Brain pericyte (primary cell): ENCODE results near the gene C19orf44.
A peak's percentile ranks its signal among the peaks of the same experiment; 100 is the strongest.
"Not testable (repeated sequence)": the region's sequence is repeated elsewhere in the genome, so short reads cannot be mapped to it uniquely, and the experiment has no call there.

Experiments used
- DNase-seq: peaks from one replicate; pipeline ENCODE4 v3.0.0-alpha.2; 2012; ENCODE audit warnings: low read depth, low spot score

The C19orf44 gene

DNA sequence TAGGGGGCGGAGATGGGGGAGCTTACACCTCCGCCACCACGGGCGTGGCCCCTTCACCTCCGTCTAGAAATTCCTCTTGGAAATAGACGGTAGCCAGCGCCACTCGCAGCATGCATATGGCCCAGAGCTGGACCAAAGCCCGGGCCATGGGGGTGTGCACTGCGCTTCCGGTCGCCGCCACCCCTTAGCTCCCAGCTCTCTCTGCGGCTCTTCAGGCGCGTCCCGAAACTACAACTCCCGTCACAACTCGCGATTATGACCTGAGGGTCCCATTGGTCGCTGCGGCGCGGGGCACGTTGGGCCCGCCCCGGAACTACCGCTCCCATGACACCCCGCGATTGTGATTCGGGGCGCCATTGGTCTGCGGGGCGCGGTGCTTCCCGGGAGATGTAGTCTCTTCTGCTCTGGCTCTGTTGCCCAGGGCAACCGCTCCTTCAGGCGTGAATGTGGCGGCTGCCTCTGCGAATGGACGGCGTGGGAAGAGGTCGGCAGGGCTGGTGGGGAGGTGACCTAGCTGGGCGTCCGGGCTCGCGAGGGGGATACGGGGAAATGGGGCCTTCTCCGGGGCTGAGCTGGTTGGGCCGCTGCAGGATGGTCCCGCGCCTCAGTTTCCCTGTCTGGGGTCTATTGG lies at the start of gene C19orf44, which contains the start of gene CALR3:
Gene C19orf44, plus strand, starts transcription at position 413 of the 631 bp plus-strand sequence. CDS start 4,399 bp downstream, outside the sequence.
Gene CALR3, minus strand, starts transcription at position 186 of the 631 bp plus-strand sequence. Its CDS starts 38 bp downstream, at position 148.
- peak; percentile 95 for DNase-seq

DNA sequence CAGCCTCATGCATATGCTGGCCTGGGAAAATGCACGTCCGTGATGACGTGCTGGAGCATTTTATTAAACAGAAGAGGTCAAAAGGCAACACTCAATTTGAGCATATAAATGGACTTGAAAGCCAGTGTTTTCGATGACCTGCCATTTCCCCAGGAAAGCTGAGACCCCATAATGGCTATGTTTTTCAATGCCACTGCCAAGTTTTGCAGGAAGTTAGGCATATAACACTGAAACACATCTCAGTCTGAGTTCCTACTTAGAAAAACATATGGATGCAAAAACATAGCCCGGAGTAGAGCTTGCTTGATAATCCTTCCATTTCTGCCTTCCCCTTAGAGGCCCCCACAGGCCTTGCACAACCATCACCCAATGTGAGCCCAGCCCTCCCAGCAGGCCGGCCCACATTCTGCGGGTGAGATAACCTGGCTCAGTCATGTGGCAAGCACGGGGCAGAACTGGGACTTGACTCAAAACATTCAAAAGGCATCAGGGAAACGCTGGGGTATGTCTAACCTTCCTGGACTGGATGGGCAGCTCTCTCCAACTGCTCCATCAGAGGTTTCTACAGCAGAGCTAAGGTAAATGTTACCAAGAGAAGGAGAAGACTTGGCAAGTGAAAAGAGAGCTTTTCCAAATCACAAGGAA lies 49.3 kb upstream of the C19orf44 start:
- DNase-seq, result peak; percentile 64

DNA sequence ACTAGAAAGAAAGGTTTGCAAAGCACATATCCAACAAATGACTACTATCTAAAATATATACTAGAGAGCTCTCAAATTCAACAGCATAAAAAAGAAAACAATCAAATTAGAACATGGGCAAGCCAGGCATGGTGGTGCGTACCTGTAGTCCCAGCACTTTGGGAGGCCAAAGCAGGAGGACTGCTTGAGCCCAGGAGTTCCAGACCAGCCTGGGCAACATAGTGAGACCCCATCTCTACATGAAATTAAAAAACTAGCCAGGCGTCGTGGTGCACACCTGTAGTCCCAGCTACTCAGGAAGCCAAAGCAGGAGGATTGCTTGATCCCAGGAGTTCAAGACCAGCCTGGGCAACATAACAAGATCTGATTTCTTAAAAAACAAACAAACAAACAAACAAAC lies 47.3 kb upstream of the C19orf44 start:
- DNase-seq, result not testable (repeated sequence)

DNA sequence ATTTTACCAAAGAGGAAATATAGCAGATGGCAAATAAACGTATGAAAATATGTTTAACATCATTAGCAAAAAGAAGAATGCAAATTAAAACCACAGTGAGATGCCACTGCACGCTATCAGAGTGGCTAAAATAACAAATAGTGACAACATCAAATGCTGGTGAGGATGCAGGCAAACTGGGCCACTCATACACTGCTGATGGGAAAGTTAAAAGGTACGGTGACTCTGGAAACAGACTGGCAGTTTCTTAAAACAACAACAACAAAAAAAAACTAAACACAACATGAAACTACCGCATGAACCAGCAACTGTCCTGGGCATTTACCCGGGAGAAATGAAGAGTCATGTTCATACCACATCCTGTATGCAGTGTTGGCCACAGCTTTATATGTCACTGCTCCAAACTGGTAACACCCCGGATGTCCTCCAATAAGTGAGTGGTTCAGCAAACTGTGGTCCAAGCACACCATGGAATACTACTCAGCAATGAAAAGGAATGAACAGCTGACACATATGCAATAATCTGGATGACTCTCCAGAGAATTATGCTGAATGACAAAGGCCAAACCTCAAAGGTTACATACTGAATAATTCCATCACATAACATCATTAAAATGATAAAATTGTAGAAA lies 46.7 kb upstream of the C19orf44 start:
- no peak for DNase-seq

DNA sequence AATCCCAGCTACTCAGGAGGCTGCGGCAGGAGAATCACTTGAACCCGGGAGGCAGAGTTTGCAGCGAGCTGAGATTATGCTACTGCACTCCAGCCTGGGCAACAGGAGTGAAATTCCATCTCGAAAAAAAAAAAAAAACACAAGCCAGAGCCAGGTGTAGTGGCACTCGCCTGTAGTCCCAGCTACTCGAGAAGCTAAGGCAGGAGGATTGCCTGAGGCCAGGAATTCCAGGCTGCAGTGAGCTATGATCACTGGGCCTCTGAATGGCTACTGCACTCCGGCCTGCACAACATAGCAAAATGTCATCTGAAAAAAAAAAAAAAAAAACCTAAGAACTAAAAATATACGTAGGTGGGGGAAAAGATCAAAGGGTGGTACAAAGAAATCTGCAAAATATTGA lies 43.9 kb upstream of the C19orf44 start:
- DNase-seq, result no peak

DNA sequence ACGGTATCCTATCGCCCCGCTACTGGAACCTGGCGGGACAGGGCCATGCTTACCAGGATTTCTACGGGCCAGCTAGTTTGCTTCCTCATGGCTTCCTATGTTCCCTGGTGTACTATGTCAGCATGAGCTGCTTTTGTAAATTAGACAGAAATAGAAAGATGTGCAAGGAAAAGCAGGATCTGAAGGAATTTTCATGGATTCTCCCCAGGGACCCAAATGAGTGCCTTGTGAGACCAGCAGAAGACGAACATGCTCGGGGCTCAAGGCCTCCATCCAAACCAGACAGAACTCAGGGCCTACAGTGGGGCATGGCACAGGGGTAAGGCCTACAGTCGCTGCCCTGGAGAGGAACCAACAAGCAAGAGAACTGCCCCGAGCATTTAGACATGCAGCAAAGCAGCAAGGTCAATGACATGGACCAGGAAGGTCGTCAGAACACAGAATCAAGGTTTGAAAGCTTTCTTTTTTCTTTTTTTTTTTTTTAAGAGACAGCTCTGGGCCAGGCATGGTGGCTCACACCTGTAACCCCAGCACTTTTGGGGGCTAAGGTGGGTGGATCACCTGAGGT lies 41.8 kb upstream of the C19orf44 start:
- DNase-seq, result no peak

DNA sequence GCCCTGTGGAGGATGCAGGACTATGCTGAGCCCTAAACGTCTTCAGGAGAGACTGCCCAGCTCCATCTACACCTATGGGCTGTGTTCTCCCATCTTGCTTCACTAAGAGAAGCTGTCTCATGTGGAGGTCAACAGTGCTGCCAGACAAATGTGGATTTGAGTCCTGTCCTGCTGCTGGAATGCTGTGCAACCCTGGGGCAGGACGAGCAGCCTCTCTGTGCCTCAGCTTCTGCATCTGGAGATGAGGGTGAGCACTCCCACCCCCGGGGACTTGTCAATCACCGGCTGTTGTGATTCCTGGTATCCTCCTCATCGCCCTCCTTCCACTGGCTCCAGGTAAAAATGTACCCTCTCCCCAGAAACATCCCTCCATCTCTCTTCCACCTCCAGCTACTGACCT lies 40.7 kb upstream of the C19orf44 start:
- DNase-seq, result no peak

DNA sequence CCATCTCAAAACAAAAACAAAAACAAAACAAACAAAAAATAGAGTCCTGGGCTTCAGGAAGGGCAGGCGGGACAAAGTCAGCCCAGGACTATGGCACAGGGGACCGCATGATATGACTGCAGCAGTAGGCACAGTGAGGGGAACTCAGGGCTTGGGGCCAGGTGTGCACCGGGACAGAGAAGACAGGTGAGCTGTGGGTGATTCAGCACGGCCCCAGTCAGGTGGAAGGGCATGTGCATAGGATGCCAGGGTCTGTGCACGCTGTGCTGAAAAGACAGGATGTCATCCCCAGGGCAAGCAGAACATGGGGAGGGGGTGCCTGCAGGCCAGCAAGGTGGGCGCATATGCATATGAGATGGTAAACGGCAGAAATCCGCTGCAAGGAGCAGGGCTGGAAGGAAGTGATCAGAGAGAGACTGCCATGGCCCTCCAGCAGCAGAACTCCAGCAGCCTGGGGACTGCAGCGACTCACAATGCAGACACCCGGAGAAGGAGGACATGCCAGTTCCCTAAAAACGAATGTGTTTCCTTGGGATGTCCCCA lies 39.5 kb upstream of the C19orf44 start:
- no peak for DNase-seq

DNA sequence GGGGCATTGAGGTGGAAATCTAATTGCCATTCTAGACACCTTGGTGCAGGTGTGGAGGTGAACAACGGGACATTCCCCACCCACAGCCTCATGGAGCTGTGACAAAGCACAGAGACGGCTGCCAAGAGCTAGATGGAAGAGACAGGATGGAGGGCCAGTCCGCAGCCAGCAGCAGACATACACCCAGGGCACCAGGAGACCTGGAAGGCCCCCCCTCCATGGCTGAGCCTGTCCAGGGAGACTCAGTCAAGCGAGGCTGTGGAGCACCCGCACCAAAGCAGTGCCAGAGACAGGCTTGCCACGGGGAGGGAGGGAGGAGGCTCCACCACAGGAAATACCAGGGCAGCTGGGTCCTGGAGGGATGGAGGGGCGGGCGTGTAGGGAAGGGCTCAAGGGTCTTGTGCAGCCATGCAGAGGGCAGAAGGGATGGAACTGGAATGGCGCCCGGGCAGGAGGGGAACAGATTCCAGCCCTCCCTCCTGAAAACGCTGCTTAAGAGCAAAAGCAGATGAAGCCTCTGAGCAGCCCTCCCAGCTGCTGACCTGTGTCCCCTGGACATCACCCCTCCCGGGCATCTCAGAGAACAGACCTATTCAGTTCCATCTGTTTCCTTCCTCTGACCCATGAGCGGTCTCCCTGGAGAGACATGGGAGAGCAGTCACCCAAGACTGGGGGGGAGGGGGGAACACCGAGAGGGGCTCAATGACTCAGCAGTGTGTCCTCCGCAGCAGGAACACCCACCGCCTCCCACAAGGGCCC lies 38.8 kb upstream of the C19orf44 start:
- DNase-seq, result no peak

DNA sequence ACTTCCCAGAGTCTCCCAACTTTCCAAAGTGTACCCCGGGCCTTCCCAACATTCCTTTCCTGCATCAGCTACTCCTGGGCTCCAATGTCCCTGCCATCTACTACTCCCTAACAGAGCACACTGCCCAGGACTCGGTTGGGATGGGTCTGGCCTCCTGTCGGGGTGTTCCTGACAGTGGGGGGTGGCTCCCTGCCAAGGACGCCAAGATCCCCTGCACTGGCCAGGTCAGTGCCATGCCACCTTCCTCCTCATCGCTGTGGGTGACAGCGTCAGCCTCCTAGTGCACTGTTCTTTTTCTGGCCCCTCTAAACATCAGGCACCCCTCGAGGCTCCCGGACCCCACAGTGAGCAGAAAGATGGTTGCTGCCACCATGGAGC lies 38.3 kb upstream of the C19orf44 start:
- no peak for DNase-seq

DNA sequence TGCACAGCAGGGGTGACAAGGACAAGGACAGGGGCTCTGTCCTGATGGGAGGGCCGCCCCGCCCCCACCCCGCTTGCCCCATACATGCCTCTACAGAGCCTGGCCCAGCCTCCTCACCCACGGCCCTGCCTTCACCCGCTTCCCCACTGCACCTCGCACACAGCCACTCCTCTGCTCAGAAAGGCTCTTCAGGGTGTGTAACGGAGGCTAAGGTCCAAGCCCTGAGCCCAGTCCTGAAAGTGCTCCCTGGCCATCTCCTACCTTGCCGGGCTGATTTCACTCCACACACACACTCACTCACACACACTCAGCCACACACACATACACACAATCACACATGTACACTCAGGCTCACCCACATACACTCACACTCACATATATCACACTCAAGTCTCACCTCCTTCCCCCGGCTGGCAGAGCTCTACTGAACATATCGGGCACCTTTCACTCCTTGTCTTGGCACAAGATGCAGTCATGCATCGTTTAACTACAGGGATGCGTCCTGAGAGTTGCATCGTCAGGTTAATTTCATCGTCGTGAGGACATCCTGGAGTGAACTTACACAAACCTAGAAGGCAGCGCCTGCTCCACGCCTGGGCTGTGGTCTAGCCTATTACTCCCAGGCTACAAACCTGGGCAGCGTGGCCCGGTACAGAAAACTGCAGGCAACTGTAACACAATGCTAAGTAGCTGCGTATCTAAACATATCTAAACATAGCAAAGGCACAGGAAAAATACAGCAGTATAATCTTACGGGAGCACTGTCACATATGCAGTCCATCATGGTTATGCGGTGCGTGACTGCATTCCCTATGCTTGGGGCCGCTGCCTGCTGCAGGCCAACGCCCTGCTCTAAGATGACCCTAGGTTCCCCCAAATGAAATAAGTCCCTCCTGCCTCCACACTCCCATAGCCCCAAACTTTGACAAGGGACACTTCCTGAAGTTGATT lies 37.5 kb upstream of the C19orf44 start:
- DNase-seq, result no peak

DNA sequence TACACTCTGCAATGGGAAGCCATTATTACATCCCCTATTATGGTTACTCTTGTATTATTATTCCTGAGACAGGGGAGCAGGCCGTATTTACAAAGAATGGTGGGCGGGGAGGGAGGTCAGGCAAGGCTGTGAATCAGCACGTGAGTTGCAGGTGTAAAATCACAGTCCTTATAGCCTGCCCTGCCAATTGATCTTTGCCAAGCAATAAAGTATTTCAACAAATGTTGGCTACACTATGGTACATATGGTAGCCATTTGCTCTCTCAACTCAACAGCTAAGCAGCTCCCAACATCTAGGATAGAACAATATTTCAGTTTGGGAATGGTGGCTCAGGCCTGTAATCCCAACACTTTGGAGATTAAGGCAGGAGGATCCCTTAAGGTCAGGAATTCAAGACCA lies 36.5 kb upstream of the C19orf44 start:
- DNase-seq, result no peak

DNA sequence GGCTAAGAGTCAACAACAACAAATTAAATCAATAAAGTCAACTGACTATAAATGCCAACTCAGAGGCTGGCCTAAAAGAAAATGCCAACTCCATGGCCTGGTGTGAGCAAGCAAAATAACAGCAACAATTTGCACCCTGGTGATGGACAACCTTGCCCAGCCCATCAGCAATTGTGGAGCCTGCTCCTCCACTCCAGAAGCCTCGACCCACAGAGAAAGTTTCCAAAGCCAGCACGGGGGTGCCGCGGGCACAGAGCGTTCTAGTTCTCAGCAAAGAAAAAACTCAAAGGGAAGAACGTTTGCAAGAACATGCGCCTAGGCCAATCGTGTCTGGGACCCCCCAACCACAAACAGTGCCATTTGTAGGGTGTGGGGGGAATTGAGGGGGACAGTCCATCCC lies 35.7 kb upstream of the C19orf44 start:
- no peak for DNase-seq

DNA sequence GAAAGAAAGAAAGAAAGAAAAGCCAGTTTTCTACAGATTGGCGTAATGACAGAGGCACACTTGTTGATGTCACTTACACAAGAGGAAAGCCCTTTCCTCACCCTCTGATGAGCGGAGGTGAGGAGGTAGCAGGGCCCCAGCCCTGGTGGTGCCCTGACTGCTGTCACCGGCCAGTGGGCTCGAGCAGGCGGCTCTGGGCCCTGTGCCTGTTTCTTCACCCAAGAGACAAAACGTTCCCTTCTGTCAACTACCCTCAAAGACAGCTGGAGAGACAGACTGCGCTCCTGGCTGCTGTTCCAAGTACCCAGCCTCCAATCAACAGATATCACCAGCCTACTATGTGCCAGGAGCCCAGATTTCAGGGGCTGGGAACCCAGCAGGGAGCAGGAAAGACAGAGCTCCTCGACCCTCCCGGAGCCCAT lies 34.6 kb upstream of the C19orf44 start:
- no peak for DNase-seq

DNA sequence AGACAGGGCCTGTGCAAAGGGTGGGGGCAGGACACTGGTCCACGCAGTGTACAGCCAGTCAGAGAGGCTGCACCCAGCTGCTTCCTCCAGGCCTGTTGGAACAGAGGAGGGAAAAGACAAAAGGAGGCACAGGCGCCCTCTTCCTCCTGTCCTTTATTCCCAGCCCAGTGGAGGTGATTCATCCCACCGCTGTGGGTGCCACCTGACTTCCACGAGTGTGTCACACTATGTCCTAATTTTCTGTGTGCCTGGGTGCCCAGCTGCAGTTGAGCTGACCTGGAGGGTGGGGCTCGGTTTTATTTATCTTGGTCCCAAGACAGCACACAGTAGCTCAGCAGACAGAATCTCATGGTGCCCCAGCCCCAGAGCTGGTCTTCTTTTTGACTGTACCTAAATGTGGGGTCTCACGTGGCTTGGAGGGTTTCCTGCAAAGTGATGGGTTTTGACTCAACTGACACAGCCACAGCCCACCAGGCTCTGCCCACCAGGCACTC lies 33.4 kb upstream of the C19orf44 start:
- no peak for DNase-seq

DNA sequence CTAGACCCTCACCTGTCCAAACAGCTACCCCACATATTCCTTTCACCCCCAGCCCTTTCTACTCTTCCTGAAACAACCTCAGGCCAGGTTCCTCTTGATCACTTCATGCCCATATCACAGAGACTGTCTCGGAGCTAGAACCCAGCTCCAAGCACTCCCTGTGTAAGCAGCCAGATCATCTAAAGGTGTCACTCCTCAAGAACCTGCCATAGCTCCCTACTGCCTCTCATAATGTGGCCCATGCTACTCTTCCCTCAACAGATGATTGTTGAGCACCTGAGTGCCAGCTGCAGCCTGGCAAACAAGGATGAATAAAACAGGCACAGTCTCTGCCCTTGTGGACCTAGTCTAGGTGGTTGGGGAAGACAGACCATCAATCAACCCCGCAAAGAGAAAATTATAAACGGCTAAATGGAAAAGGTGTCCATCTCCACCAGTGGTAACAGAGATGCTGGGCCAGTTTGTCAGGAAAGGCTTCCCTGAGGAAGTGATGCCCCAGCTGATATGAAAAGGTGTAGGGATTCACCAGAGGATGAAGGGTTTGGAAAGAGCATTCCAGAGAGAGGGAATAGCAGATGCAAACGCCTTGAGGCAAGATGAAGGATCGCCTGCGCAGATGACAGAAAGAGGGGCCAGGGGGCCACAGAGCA lies 32.7 kb upstream of the C19orf44 start:
- no peak for DNase-seq

DNA sequence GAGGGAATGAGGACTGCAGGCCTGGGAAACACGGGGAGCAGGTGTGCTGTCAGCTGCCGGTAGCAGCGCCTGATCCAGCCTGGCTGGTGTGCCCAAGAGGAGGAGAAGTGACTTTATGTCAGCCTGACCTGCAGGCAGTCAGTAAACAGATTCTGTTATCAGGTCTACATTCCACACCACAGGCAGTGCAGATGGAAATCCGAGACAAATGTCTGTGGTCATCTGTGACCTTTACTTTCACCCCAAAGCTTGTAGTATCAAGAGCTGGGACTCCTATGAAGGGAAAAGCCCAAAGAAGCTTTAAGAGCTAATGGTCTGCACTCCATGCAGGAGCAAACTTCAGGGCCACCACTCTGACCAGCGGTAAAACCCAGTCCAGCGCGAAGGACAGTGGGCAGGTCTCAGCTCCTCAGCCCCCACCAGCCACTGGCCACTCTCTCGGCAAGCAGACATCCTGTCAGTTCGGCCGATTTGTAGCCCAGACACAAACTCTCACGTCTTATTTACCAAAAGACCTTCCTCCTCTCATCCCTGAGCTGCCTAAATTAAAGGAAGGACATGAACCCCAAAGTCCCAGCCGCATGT lies 32.1 kb upstream of the C19orf44 start:
- DNase-seq, result no peak

DNA sequence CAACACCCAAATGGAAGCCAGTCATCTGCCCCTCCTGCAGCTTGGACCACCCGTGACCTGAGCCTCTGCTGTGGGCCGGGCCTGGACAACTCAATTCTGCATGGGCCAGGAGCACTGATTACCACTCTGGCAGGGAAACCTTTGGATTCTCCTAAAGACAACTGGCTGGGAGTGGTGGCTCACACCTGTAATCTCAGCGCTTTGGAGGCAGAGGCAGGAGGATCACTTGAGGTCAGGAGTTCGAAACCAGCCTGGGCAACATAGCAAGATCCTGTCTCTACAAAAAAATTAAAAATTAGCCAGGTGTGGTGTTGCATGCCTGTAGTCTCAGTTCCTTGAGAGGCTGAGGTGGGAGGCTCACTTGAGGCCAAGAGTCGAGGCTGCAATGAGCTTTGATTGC lies 31.0 kb upstream of the C19orf44 start:
- DNase-seq, result no peak

DNA sequence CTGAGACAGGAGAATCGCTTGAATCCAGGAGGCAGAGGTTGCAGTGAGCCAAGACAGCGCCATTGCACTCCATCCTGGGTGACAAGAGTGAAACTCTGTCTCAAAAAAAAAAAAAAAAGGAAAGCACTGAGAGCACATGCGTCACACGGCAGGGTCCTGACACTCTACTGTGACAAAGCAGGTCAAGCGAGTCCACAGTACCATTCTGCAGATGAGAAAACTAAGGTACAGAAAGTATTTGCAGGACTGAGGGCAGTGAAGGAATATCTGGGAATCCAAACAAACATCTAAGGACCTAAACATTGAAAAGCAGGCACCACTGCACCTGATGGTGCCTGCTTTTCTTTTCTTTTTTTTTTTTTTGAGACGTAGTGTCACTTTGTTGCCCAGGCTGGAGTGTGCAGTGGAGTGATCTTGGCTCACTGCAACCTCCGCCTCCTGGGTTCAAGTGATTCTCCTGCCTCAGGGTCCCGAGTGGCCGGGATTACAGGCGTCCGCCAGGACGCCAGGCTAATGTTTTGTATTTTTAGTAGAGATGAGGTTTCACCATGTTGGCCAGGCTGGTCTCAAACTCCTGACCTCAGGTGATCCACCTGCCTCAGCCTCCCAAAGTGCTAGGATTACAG lies 29.3 kb upstream of the C19orf44 start:
- not testable (repeated sequence) for DNase-seq
